HEK293 (cell line): ENCODE measurements around the gene RAP1A.

ENCODE experiments used
- BCL11A ChIP-seq: fragments of 450-650 bp; formaldehyde crosslinking; IDR thresholded peaks from 2 replicates; pipeline ENCODE4 v1.5.1; 2016; ENCODE audit warnings: low read depth, missing biosample characterization, missing genetic modification characterization
- GLI4 ChIP-seq: fragments of 450-650 bp; formaldehyde crosslinking; IDR thresholded peaks from 2 replicates; pipeline ENCODE4 v1.5.1; 2016; ENCODE audit warnings: missing biosample characterization, missing genetic modification characterization
- ZNF239 ChIP-seq: fragments of 450-650 bp; formaldehyde crosslinking; IDR thresholded peaks from 2 replicates; pipeline ENCODE4 v1.5.1; 2016; ENCODE audit warnings: missing biosample characterization, missing genetic modification characterization
- ZNF596 ChIP-seq: fragments of 450-650 bp; IDR thresholded peaks from 2 replicates; pipeline ENCODE4 v1.5.0; 2018; ENCODE audit warnings: missing biosample characterization, mild to moderate bottlenecking, missing genetic modification characterization, moderate library complexity
- TF ChIP-seq, protein P1 (sequence below): fragments of 450-650 bp; formaldehyde crosslinking; IDR thresholded peaks from 2 replicates; pipeline ENCODE4 v1.5.1; 2016; ENCODE audit warnings: missing biosample characterization, missing genetic modification characterization
- TF ChIP-seq, protein P2 (sequence below): fragments of 450-650 bp; formaldehyde crosslinking; IDR thresholded peaks from 2 replicates; pipeline ENCODE4 v1.5.1; 2016; ENCODE audit warnings: missing biosample characterization, missing genetic modification characterization
- TF ChIP-seq, protein P3 (sequence below): fragments of 450-650 bp; formaldehyde crosslinking; IDR thresholded peaks from 2 replicates; pipeline ENCODE4 v1.5.1; 2016; ENCODE audit warnings: missing biosample characterization, missing genetic modification characterization
- TF ChIP-seq, protein P4 (sequence below): fragments of 450-650 bp; formaldehyde crosslinking; IDR thresholded peaks from 2 replicates; pipeline ENCODE4 v1.5.1; 2016; ENCODE audit warnings: missing biosample characterization, missing genetic modification characterization

DNA sequence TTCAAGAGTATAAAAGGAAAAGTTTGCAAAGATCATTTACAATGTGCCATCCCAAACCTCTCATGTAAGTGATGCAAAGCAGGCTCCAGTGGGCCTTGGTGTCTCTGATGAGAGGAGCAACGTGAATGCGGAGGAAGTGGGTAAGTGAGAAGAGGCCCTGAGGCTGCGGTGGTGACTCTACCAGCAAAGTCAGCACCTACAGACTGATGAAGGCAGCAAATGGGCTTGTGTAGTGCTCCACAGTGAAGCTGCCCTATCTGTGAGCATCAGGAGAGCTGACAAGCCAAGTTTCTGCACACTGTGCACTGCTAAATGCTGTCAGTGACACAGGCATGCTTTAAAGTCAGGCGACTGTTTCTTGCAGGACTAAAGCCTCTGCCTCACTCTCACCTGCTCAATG lies 15.6 kb upstream of the RAP1A start:
- TF ChIP-seq ZNF596 (tag by site-specific recombination) (no peak), GLI4 (tag by site-specific recombination) (no peak), ZNF239 (tag by site-specific recombination) (no peak), BCL11A (tag by site-specific recombination) (no peak)
- TF ChIP-seq, protein P1, sequence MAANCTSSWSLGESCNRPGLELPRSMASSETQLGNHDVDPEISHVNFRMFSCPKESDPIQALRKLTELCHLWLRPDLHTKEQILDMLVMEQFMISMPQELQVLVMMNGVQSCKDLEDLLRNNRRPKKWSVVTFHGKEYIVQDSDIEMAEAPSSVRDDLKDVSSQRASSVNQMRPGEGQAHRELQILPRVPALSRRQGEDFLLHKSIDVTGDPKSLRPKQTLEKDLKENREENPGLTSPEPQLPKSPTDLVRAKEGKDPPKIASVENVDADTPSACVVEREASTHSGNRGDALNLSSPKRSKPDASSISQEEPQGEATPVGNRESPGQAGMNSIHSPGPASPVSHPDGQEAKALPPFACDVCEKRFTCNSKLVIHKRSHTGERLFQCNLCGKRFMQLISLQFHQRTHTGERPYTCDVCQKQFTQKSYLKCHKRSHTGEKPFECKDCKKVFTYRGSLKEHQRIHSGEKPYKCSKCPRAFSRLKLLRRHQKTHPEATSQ = no peak
- TF ChIP-seq, protein P2, sequence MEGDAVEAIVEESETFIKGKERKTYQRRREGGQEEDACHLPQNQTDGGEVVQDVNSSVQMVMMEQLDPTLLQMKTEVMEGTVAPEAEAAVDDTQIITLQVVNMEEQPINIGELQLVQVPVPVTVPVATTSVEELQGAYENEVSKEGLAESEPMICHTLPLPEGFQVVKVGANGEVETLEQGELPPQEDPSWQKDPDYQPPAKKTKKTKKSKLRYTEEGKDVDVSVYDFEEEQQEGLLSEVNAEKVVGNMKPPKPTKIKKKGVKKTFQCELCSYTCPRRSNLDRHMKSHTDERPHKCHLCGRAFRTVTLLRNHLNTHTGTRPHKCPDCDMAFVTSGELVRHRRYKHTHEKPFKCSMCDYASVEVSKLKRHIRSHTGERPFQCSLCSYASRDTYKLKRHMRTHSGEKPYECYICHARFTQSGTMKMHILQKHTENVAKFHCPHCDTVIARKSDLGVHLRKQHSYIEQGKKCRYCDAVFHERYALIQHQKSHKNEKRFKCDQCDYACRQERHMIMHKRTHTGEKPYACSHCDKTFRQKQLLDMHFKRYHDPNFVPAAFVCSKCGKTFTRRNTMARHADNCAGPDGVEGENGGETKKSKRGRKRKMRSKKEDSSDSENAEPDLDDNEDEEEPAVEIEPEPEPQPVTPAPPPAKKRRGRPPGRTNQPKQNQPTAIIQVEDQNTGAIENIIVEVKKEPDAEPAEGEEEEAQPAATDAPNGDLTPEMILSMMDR (tag by site-specific recombination) = no peak
- TF ChIP-seq, protein P3, sequence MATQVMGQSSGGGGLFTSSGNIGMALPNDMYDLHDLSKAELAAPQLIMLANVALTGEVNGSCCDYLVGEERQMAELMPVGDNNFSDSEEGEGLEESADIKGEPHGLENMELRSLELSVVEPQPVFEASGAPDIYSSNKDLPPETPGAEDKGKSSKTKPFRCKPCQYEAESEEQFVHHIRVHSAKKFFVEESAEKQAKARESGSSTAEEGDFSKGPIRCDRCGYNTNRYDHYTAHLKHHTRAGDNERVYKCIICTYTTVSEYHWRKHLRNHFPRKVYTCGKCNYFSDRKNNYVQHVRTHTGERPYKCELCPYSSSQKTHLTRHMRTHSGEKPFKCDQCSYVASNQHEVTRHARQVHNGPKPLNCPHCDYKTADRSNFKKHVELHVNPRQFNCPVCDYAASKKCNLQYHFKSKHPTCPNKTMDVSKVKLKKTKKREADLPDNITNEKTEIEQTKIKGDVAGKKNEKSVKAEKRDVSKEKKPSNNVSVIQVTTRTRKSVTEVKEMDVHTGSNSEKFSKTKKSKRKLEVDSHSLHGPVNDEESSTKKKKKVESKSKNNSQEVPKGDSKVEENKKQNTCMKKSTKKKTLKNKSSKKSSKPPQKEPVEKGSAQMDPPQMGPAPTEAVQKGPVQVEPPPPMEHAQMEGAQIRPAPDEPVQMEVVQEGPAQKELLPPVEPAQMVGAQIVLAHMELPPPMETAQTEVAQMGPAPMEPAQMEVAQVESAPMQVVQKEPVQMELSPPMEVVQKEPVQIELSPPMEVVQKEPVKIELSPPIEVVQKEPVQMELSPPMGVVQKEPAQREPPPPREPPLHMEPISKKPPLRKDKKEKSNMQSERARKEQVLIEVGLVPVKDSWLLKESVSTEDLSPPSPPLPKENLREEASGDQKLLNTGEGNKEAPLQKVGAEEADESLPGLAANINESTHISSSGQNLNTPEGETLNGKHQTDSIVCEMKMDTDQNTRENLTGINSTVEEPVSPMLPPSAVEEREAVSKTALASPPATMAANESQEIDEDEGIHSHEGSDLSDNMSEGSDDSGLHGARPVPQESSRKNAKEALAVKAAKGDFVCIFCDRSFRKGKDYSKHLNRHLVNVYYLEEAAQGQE = no peak
- TF ChIP-seq, protein P4, sequence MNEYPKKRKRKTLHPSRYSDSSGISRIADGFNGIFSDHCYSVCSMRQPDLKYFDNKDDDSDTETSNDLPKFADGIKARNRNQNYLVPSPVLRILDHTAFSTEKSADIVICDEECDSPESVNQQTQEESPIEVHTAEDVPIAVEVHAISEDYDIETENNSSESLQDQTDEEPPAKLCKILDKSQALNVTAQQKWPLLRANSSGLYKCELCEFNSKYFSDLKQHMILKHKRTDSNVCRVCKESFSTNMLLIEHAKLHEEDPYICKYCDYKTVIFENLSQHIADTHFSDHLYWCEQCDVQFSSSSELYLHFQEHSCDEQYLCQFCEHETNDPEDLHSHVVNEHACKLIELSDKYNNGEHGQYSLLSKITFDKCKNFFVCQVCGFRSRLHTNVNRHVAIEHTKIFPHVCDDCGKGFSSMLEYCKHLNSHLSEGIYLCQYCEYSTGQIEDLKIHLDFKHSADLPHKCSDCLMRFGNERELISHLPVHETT (tag by site-specific recombination) = no peak
